GM18499 (cell line): ENCODE data around the gene COA1.

Experiments used
- ATAC-seq: cut with Tn5 transposase; IDR thresholded peaks from one replicate; pipeline ENCODE4 v1.9.1; 2021; ENCODE audit warnings: moderate number of reproducible peaks; ENCODE audit not compliant: insufficient read depth, unreplicated experiment

COA1 gene

DNA sequence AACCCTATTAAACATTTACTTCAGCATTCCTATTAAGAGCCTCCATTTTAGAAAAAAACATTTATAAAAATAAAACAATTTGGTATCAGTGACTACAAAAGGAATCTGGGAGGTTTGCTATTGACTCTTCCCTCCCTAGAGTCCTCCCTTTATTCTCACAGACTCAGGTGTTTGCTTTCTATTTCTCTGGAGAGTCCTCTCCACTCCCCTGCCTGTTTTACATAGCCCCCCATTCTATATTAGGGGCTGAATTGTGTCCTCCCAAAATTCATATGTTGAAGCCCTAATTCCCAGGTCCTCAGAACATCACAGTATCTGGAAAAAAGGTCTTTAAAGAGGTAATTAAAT lies 69.8 kb downstream of the COA1 start:
- no peak for ATAC-seq

DNA sequence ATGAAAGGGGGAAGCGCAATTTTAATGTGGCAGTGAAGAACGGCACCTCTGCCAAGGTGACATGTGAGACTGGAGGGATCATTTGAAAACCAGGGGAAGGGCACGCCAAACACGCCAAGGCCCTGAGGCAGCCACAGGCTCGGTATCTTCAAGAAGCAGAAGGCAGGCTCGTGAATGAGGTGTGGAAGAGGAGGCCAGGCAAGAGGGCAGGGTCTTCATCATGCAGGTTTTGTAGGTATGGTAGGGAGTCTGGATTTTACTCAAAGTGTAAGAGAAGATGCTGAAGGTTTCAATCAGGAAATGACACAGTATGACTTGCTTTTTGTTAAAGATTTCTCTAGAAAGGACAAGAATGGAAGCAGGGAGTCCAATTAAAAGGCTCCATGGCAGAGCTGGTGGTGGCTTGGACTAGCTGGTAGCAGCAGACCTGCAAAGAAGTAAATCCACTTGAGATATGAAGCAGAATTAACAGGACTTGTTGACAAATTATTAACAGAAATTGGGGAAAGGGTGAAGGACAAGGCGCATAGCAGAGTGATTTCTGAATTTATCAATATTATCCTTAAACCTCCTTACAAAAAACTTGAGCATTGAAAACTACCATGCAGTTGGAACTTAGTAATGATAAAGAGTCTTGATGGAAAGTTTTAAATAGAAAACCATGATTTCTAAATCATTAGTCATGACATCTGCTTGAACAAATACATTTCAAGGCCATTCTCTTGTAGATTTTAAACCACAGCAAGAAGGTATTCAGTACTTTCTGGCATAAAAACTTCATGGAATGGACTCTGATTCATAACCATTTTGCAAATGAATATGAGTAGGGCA lies 70.4 kb downstream of the COA1 start:
- ATAC-seq = peak; percentile 41

DNA sequence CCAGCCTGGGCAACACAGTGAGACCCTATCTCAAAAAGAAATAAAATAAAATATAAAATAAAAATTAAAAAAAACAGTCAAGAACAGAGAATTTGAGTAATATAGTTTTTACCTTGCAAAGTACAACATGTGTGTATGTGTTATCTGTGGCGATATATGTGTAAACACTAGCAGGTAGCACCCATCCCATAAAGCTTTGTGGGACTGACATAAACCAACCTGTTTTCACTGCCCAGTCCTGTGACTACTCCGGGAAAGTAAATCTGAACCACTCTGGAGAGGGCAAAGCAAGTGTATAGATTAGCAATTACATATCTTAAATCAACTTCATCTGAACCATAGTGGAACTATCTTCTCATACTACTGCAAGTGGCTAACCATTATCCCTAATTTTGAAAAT lies 72.3 kb downstream of the COA1 start:
- ATAC-seq = no peak

DNA sequence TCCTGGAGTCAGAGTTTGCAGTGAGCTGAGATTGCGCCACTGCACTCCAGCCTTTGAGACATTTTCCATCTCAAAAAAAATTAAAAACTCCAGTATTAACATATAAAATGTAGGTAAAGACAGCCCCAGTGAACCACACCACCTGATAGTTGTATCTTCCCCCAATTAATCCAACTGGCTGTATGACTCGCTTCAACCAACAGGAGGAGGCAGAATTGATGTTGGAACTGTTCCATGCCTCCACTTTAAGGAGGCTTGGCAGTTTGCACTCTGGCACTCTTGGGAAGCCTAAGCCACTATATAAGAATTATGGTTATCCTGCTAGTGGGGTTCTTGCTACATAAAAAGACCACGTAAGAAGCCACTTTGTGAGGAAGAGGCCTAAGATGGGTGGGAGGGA lies 73.7 kb downstream of the COA1 start:
- ATAC-seq = no peak

GRCh38 chr7:43653891-43654504 lies 75.3 kb downstream of the COA1 start:
- ATAC-seq = no peak

GRCh38 chr7:43653466-43653865 lies 75.9 kb downstream of the COA1 start:
- no peak for ATAC-seq

DNA sequence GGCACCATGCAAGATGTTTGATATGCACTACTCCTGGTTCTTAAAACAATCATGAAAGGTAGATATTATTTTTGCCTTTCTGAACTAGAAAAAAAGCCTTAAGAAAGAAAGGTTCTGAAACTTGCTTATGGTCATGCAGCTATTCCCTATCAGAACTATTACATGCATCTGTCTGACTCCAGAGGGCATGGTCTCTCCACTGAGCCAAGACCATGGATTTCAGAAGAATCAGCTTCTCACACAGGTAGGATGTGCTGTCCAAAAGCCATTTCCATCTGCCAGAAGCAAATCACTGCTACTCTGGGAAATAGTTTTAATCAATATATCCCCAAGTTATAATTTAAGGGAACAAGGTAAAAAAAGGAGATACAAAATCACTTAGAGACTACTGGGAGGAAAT lies 77.0 kb downstream of the COA1 start:
- ATAC-seq = no peak

- no peak for ATAC-seq
Observed at GRCh38 chr7:43650457-43651052, 78.8 kb downstream of the COA1 start.

GRCh38 chr7:43649755-43650274 lies 79.5 kb downstream of the COA1 start:
- ATAC-seq = peak; percentile 53

DNA sequence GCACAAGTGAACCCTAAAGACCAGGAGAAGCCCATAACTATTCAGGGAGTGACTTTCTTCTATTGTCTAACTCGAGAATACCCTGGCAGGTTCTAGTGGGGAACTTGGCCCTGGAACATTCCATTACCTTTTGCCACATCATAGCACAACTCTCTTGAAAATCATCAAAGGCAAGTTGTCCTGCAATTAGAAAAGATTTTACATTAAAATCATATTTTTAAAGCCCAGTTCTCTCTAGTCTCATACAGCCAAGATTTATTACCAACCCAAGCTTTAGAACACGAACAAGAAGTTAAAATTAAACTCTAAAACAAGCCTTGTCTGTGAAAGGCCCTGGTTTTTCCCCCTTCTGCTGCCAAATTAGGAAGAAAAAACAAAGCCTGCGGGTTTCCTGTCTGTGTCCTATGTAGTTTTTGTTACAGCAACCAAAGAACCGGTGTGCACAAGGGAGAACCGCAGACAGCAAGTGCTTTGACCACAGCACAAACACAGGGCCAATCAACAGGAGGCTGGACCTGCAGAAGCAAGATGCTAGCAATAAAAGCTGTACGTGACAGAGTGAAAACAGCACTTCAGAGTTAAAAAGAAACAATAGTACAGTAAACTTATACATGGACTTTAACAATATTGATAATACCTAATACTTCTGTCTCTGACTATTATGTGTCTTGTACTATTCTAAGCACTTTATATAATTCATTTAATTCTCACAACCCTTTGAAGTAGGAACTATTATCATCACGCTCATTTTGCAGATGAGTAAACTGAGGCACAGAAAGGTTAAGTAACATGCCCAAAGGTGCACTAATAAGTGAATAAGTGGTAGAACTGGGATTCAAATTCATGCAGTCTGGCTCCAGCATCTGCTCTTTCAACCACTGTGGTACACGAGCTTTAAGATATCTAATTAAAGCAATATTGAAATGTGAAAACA lies 80.6 kb downstream of the COA1 start:
- peak; percentile 38 for ATAC-seq

GRCh38 chr7:43647673-43648472 lies 81.5 kb downstream of the COA1 start:
- ATAC-seq = no peak

DNA sequence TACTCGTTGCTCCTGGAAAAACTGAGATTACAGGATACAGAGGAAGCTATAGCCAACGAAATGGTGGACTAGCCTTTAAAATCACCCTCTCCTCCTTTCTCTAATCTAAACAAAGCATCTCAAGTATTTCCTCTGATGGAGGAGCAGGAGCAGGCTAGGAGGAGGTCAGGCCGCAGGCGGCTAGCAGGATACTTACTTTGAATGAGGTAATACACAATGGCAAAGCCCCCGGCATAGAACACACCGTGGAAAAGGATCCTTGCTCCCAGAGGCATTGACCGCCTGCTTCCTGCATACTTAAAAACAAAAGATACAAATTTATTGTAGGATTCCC lies 82.0 kb downstream of the COA1 start:
- ATAC-seq = no peak

GRCh38 chr7:43646603-43647338 lies 82.6 kb downstream of the COA1 start:
- no peak for ATAC-seq

DNA sequence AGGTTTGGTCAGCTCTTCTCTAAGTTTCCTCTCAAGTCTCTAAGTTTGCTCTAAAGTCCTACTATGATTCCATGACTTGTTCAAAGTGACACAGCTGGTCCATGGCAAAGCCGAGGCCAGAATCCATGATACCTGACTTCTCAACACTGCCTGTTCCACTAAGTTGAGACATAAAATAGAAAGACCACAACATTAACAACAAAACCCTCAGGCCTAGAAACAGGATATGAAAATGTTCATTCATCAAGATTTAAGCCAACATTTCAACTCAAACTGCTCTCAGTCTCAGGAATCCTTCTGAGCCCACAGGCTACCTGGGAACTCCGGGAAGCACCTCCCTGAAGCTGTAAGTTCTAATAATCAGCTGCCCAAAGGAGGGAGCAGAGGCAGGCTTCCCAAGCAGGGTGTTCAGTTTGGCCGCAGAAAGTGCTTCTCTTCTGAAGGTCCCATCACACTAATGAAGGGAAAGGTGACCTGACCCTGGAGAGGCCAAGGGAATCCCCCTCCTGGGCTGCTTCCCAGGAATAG lies 83.6 kb downstream of the COA1 start:
- ATAC-seq = no peak

GRCh38 chr7:43643846-43644245 lies 85.5 kb downstream of the COA1 start:
- ATAC-seq = no peak

- no peak for ATAC-seq
Observed at GRCh38 chr7:43642897-43643630, 86.3 kb downstream of the COA1 start.

- no peak for ATAC-seq
Observed at GRCh38 chr7:43640679-43641078, 88.6 kb downstream of the COA1 start.

DNA sequence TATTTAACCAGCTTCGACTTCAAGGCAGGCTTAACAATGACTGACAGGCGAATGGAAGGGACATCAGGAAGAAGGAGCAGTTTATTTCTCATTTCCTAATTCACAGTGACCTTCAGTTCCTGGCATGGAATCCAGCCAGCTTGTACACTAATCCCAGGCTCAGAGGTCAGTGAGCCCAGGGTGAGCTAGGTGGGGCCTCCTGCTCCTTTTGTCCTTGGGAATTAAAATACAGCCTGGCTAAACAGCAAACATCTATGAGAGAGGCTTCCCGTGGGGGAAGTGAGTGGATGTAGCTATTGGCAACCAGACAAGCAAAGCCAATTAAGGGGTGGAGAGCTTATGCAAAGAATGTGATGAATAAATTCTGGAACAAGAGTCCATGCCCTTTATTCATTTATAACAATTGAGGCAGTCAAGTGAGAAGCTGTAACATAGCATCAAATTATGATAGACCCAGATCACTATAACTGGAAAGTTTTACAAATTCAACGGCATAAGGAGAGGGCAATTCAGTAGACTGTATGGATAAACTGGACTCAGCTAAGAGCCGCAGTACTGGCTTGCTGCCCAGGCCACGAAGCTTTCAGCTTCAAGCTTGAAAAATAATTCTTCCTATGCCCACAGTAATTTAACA lies 89.3 kb downstream of the COA1 start:
- no peak for ATAC-seq
